CD4-positive, alpha-beta T cell (primary cell): ENCODE measurements around the gene ZNF277. TPM values are rescaled to one million over a fixed set of nuclear protein-coding genes. Genes with fewer than 3 reads are reported as not detected.

Experiments
- ATAC-seq: fragments of 200-7000 bp; cut with Tn5 transposase; one replicate; pipeline ENCODE4 v1.10.0; 2022; ENCODE audit warnings: mild to moderate bottlenecking; ENCODE audit not compliant: poor library complexity
- CTCF ChIA-PET: fragments of 350-600 bp; sonication (Branson Sonifier 250); formaldehyde crosslinking; loops from one replicate; lab custom pipeline; 2021; ENCODE audit warnings: antibody characterized with exemption, inconsistent platforms; lab: Charles Lee
- POLR2A ChIA-PET: fragments of 350-600 bp; sonication (Branson Sonifier 250); formaldehyde crosslinking; loops from one replicate; lab custom pipeline; 2021; ENCODE audit warnings: antibody characterized with exemption, inconsistent platforms; lab: Charles Lee
- DNase-seq, 14 experiments: peaks; one replicate each; pipeline ENCODE4 v3.0.0-alpha.2; 2013 to 2020; ENCODE audit warnings: mixed read lengths in 2 of 14
- H3K27ac ChIP-seq, 2 donors: one replicate each; pipeline versions ENCODE4 v1.5.1 to v1.7.0; 2013; ENCODE audit warnings: low read length in 2 of 2, low read depth in 1 of 2, mild to moderate bottlenecking in 1 of 2
- H3K27me3 ChIP-seq, 2 experiments: 1 replicate in 1 of 2; 2 replicates in 1 of 2; pipeline versions ENCODE4 v1.6.1 to v1.7.0; 2013; ENCODE audit warnings: low read length in 2 of 2, control low read depth in 1 of 2, mild to moderate bottlenecking in 1 of 2, moderate library complexity in 1 of 2; ENCODE audit not compliant: insufficient read depth in 2 of 2, control insufficient read depth in 1 of 2
- H3K36me3 ChIP-seq: one replicate; pipeline ENCODE4 v1.6.1; 2013; ENCODE audit warnings: low read length, control low read depth; ENCODE audit not compliant: insufficient read depth
- H3K4me1 ChIP-seq: one replicate; pipeline ENCODE4 v1.6.1; 2013; ENCODE audit warnings: low read length, control low read depth; ENCODE audit not compliant: insufficient read depth
- H3K4me3 ChIP-seq: one replicate; pipeline ENCODE4 v1.5.1; 2013; ENCODE audit warnings: mild to moderate bottlenecking, low read length, moderate library complexity
- H3K9me3 ChIP-seq, 2 experiments: 1 replicate in 1 of 2; 2 replicates in 1 of 2; pipeline versions ENCODE4 v1.6.1 to v1.7.0; 2013; ENCODE audit warnings: low read length in 2 of 2, mild to moderate bottlenecking in 2 of 2, control low read depth in 1 of 2, moderate library complexity in 1 of 2; ENCODE audit not compliant: control insufficient read depth in 1 of 2, insufficient read depth in 1 of 2
- H3K27ac Mint-ChIP-seq: one replicate; pipeline ENCODE4 v1.8.0; 2020; ENCODE audit warnings: mixed read lengths
- H3K27me3 Mint-ChIP-seq: one replicate; pipeline ENCODE4 v1.8.0; 2021; ENCODE audit warnings: mixed read lengths
- H3K36me3 Mint-ChIP-seq: one replicate; pipeline ENCODE4 v1.8.0; 2021; ENCODE audit warnings: low read depth, mixed read lengths
- H3K4me1 Mint-ChIP-seq: one replicate; pipeline ENCODE4 v1.8.0; 2021; ENCODE audit warnings: low read depth, mixed read lengths
- H3K4me3 Mint-ChIP-seq: one replicate; pipeline ENCODE4 v1.8.0; 2020; ENCODE audit warnings: mild to moderate bottlenecking, mixed read lengths
- H3K9me3 Mint-ChIP-seq: one replicate; pipeline ENCODE4 v1.8.0; 2020; ENCODE audit warnings: mixed read lengths
- intact Hi-C, 2 experiments: fragments of 100-400 bp; cut with DNase I in 1 of 2; cut with micrococcal nuclease in 1 of 2; formaldehyde crosslinking; loops; one replicate each; pipeline versions ENCODE4 v1.15.1 to v1.9.0; 2023 to 2025; cut with DNase I, micrococcal nuclease
- total RNA-seq, 174 experiments: library from RNA in 2 of 174; stranded (reverse) in 2 of 174; gene quantifications; one replicate each; pipeline ENCODE4 v1.2.3 and lab custom pipeline; 2021 to 2026
- TF ChIP-seq, protein P1 (sequence below): fragments of 200-600 bp; IDR thresholded peaks from one replicate; pipeline ENCODE4 v1.8.0; 2022; ENCODE audit warnings: antibody characterized with exemption, mild to moderate bottlenecking

The ZNF277 gene
- total RNA-seq, 2 experiments from 2014 or later: 21.6 to 22.5 TPM

DNA sequence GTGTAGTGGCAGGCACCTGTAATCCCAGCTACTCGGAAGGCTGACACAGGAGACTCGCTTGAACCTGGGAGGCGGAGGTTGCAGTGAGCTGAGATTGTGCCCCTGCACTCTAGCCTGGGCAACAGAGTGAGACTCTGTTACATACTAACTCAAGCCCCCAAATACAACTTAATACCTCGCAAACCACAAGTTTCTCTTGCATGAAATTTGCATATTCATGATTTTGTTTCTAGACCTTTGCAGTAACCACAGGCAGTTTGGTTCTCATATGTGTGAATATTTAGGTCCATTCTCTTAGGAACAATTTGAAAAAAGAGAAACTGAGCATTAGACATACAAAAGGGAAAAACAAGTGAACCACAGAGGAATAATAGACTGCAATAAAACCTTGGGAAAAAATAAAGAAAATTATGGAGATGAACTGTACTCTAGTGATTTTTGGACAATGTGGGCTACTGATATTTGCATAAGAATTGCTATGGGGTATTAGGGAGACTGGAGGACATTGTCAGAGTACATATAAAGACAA, 77.0 kb downstream of the ZNF277 start:
- TF ChIP-seq, protein P1, sequence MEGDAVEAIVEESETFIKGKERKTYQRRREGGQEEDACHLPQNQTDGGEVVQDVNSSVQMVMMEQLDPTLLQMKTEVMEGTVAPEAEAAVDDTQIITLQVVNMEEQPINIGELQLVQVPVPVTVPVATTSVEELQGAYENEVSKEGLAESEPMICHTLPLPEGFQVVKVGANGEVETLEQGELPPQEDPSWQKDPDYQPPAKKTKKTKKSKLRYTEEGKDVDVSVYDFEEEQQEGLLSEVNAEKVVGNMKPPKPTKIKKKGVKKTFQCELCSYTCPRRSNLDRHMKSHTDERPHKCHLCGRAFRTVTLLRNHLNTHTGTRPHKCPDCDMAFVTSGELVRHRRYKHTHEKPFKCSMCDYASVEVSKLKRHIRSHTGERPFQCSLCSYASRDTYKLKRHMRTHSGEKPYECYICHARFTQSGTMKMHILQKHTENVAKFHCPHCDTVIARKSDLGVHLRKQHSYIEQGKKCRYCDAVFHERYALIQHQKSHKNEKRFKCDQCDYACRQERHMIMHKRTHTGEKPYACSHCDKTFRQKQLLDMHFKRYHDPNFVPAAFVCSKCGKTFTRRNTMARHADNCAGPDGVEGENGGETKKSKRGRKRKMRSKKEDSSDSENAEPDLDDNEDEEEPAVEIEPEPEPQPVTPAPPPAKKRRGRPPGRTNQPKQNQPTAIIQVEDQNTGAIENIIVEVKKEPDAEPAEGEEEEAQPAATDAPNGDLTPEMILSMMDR: no peak
- Histone ChIP-seq H3K36me3 (peaks cover 4% of the 10 kb centered on the region), H3K9me3 (no peaks in the 10 kb centered on the region), H3K27me3 (no peaks in the 10 kb centered on the region), H3K4me3 (no peak overlapping the region), H3K4me1 (no peaks in the 10 kb centered on the region), H3K27ac (no peak overlapping the region)
- POLR2A ChIA-PET: no interaction called here
- Mint-ChIP-seq H3K4me1 (peaks cover 38% of the 10 kb centered on the region), H3K27ac (no peak overlapping the region), H3K9me3 (no peaks in the 10 kb centered on the region), H3K27me3 (no peaks in the 10 kb centered on the region), H3K4me3 (no peak overlapping the region), H3K36me3 (peaks cover 14% of the 10 kb centered on the region)
- intact Hi-C loops: no loop called here
- ATAC-seq (no peak), DNase-seq (no peak)
- CTCF ChIA-PET: no interaction called here

DNA sequence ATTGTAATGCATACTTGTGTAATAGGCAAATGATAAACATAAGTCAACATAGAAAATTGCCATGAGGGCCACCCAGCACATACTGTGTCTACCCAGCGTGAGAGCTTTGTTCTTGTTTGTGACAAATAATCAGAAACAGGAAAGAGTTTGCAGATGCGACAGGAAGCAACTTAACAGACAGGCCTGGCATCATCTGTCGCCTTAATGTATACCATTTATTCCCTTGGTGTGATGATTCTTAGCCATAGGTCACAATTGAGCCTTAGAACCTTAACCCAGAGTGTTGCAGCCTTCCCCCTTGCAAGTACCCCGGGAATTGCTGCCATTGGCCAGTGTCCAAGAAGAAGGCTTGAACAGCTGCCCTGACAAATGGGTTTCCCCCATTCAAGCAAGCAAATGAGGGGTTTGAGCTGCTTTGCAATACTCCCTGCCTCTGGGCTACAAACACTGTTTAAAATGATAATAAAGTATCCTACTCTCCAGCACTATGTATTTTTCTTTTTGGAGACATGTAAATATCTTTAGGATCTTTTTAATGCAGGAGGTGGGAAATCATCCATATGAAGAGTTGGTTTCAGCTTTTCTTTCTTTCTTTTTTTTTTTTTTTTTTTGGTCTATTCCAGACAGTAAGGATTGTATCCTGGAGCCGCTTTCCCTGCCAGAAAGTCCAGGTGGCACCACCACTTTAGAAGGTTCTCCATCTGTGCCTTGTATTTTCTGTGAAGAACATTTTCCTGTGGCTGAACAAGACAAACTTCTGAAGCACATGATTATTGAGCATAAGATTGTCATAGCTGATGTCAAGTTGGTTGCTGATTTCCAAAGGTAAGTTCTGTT, 80.0 kb downstream of the ZNF277 start:
- ChIA-PET CTCF (no interaction called here), POLR2A (no interaction called here)
- Mint-ChIP-seq H3K9me3 (no peaks in the 10 kb centered on the region), H3K27ac (no peak overlapping the region), H3K36me3 (peaks cover 34% of the 10 kb centered on the region), H3K27me3 (no peaks in the 10 kb centered on the region), H3K4me1 (peaks cover 22% of the 10 kb centered on the region), H3K4me3 (no peak overlapping the region)
- Histone ChIP-seq H3K4me1 (no peaks in the 10 kb centered on the region), H3K27ac (no peak overlapping the region), H3K4me3 (no peak overlapping the region), H3K27me3 (no peaks in the 10 kb centered on the region), H3K36me3 (peaks cover 7% of the 10 kb centered on the region), H3K9me3 (no peaks in the 10 kb centered on the region)
- DNase-seq: peak in 1 of 14 experiments; percentile 15
- ATAC-seq: no peak
- TF ChIP-seq, protein P1: no peak
- intact Hi-C loops: no loop called here

DNA sequence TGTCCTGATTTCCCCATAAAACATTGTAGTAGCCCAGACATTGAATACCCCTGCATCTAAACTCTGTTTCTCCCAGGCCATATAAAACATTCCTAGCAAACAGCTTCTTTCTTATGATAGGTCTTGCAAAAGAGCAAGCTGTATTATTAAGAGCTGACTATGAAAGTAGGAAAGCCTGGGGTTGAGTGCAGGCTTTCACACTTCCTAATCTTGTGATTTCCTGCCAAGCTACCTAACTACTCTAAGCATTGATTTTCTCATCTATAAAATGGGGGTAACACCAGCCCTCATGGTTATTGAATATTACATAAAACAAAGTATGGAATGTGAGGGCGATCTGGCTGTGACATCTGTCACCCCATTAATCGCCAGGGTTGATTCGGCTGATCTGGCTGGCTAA, 81.8 kb downstream of the ZNF277 start:
- no peaks in the 10 kb centered on the region for H3K27me3 ChIP-seq
- Mint-ChIP-seq H3K4me3 (no peak overlapping the region), H3K9me3 (no peaks in the 10 kb centered on the region), H3K27me3 (no peaks in the 10 kb centered on the region), H3K4me1 (peaks cover 16% of the 10 kb centered on the region), H3K27ac (no peak overlapping the region), H3K36me3 (peaks cover 50% of the 10 kb centered on the region)
- ATAC-seq: no peak
- no peaks in the 10 kb centered on the region for H3K9me3 ChIP-seq
- ChIA-PET CTCF (no interaction called here), POLR2A (no interaction called here)
- DNase-seq: no peak
- H3K4me1 ChIP-seq: no peaks in the 10 kb centered on the region
- TF ChIP-seq, protein P1: no peak
- intact Hi-C loops: no loop called here
- H3K4me3 ChIP-seq: no peak overlapping the region
- peaks cover 12% of the 10 kb centered on the region for H3K36me3 ChIP-seq
- H3K27ac ChIP-seq: no peak overlapping the region
